Hematopoietic multipotent progenitor cell treated with erythropoietin and hydrocortisone succinate and interleukin-3 and kit ligand, for 4 days (in vitro differentiated cells): Measurements from ENCODE around the gene OR5I1.
"Not testable (repeated sequence)": the region's sequence is repeated elsewhere in the genome, so short reads cannot be mapped to it uniquely, and the experiment has no call there.

Experiments
- DNase-seq: peaks from one replicate; pipeline ENCODE4 v3.0.0-alpha.2; 2015

The OR5I1 gene

DNA sequence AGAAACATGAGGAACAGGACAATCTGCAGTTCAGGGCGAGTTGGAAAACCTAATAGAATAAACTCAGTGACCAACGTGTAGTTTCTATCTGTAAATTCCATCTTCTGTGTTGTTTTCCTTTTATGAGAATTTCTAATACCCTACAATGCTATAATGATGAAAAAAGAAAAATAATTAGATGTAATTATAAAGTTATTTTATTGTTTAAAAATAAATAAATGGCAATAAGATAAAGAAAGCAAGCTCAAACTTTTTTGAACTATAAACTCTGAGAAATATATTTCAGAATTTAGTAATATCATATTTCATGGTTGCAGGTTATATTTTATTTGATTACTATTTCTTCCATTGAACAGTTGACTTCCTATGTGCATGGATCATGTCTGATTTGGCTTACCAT, at the start of gene OR5I1:
OR5I1 (minus strand) TSS at position 101 of the 400 bp plus-strand sequence; CDS start at position 101, 0 bp downstream.
- DNase-seq = no peak

- no peak for DNase-seq
Observed at GRCh38 chr11:55970935-55971334, 34.7 kb upstream of the OR5I1 start.

DNA sequence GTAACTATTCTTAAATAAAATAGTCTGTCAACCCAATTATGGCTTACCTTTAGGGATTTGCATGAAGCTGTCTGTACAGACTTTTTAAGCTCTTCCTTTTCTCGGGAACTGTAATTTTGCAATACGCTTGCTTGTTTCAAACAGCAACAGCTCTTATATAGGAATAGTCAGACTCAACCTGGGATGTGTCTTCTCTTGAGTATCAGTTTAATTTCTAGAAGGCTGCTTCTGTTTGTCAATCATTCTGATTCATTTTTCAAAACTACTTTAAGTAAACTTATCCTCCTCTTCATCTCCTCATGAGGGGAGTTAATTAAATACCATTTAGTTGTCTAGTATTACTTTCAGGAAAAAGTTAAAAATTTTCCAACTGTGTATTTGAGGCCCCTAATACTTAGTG, 33.6 kb upstream of the OR5I1 start, which contains the start of gene OR10AG1:
OR10AG1 (minus strand) TSS at position 101 of the 400 bp plus-strand sequence; CDS start at position 63, 38 bp downstream.
- DNase-seq = no peak

GRCh38 chr11:55967914-55968313, 31.7 kb upstream of the OR5I1 start:
- peak; percentile 1 for DNase-seq

DNA sequence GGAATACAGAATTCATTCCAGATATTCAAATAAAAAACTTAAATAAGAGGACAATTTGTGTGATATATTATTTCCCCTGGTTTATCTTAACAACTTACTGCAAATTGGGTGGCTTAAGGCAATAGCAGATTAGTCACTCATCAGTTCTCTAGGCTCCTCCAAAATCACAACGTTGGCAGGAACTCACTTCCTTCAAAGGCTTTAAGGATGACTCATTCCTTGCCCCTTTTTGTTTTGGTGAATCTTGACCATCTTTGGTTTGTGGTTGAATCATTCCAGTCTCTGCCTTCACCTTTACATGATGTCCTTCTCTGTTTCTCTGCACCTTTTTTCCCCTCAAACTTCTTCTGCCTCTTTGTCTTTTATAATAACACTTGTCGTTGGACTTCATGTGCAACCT, 30.2 kb upstream of the OR5I1 start:
- DNase-seq = no peak

GRCh38 chr11:55956521-55956920, 20.3 kb upstream of the OR5I1 start:
- no peak for DNase-seq

- no peak for DNase-seq
Observed at GRCh38 chr11:55949330-55949729, 13.1 kb upstream of the OR5I1 start.

- DNase-seq = peak; percentile 63
Observed at GRCh38 chr11:55942785-55943392, 6.7 kb upstream of the OR5I1 start.

- no peak for DNase-seq
Observed at GRCh38 chr11:55920537-55920936, 15.7 kb downstream of the OR5I1 start.

GRCh38 chr11:55914482-55914881, 21.7 kb downstream of the OR5I1 start, which contains the start of gene OR5W2:
OR5W2 (minus strand) TSS chr11:55914582; CDS start chr11:55914582, 0 bp downstream.
- no peak for DNase-seq

DNA sequence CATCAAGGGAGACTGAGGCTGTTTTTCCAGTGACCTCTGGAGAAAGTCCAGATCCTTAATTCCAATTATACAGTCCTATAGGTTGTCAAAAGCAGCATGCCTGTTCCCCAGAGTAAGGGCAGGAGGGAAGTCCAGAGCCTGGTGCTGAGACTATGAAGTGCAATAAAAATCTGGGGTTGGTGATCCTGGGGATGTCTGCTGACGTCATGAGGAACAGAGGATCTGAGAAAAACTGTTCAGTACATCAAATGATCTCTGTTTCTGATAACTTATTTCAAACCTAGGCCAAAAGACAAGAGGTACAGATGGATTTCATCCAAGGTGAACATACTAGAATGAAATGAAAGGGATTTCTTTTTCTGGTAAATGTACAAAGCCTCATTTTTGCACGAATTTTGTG, 33.9 kb downstream of the OR5I1 start:
- no peak for DNase-seq

DNA sequence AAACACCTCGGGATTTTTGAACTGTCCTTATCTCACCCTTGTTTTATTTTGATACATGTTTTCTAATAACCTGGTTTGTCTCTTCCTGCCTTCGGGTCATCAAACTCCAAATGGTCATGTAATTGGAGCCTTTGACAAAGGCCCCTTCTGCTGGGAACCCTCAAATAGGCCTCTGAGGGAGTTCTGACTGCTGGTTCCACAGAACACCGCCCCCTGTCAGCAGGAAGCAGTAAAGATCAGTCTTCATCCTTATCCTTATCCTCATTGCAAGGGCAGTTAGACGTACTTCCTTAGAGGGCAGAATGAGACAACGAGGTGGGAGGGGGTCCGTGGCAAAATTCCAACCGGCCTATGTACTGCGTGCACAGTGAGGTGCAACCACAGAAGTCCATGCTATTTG, 41.0 kb downstream of the OR5I1 start:
- DNase-seq = no peak

GRCh38 chr11:55885481-55885880, 50.7 kb downstream of the OR5I1 start:
- DNase-seq = not testable (repeated sequence)
